PC-9 (cell line): ENCODE results near the gene SNTG2. TPM values are rescaled to one million over a fixed set of nuclear protein-coding genes. Genes with fewer than 3 reads are reported as not detected.

Experiments used
- BruUV-seq: library from RNA; stranded (reverse); fragments of 400-500 nt; replicated peaks from 2 replicates; lab custom pipeline; 2021; lab: Mats Ljungman, UMichigan
- CTCF ChIA-PET: fragments of 300-600 bp; sonication (Branson Sonifier 250); formaldehyde crosslinking; loops from one replicate; lab custom pipeline; 2022; ENCODE audit warnings: antibody characterized with exemption; lab: Charles Lee
- POLR2A ChIA-PET: fragments of 300-600 bp; sonication (Branson Sonifier 250); formaldehyde crosslinking; loops from one replicate; lab custom pipeline; 2022; ENCODE audit warnings: antibody characterized with exemption; ENCODE audit not compliant: unreplicated experiment; lab: Charles Lee
- DNase-seq, 2 experiments: peaks; one replicate each; pipeline versions ENCODE4 v3.0.0 to v3.0.0-alpha.2; 2015 to 2022; ENCODE audit warnings: mixed read lengths in 1 of 2
- H2AFZ ChIP-seq: fragments of 200-600 bp; sonication (generic); 2 replicates; pipeline ENCODE4 v1.8.1; 2017; ENCODE audit warnings: antibody characterized with exemption
- H3F3A ChIP-seq: fragments of 200-600 bp; sonication (generic); 2 replicates; pipeline ENCODE4 v1.8.1; 2017; ENCODE audit warnings: antibody characterized with exemption, mild to moderate bottlenecking, low read depth; ENCODE audit not compliant: insufficient read depth
- H3K27ac ChIP-seq: fragments of 200-600 bp; sonication (generic); 2 replicates; pipeline ENCODE4 v1.6.1; 2016; ENCODE audit warnings: mixed run types
- H3K27me3 ChIP-seq: fragments of 200-600 bp; sonication (generic); 2 replicates; pipeline ENCODE4 v1.6.1; 2016; ENCODE audit warnings: low read depth, mixed run types; ENCODE audit not compliant: insufficient read depth
- H3K36me3 ChIP-seq: fragments of 200-600 bp; sonication (generic); 2 replicates; pipeline ENCODE4 v1.6.1; 2016; ENCODE audit warnings: low read depth, mixed run types
- H3K4me1 ChIP-seq: fragments of 200-600 bp; sonication (generic); replicated peaks from 2 replicates; pipeline ENCODE4 v1.6.1; 2016; ENCODE audit warnings: mixed run types; ENCODE audit not compliant: insufficient read depth
- H3K4me2 ChIP-seq: fragments of 200-600 bp; sonication (generic); 2 replicates; pipeline ENCODE4 v1.6.1; 2017; ENCODE audit warnings: mixed run types
- H3K4me3 ChIP-seq: fragments of 200-600 bp; sonication (generic); 2 replicates; pipeline ENCODE4 v1.6.1; 2016; ENCODE audit warnings: mixed run types
- H3K79me2 ChIP-seq: fragments of 200-600 bp; sonication (generic); 2 replicates; pipeline ENCODE4 v1.6.1; 2017; ENCODE audit warnings: low read depth, mixed run types
- H3K9me2 ChIP-seq: fragments of 200-600 bp; sonication (generic); 2 replicates; pipeline ENCODE4 v1.8.1; 2017; ENCODE audit warnings: mild to moderate bottlenecking; ENCODE audit not compliant: insufficient read depth
- H3K9me3 ChIP-seq: fragments of 200-600 bp; sonication (generic); 2 replicates; pipeline ENCODE4 v1.8.1; 2016; ENCODE audit warnings: low read depth; ENCODE audit not compliant: insufficient read depth
- H4K20me1 ChIP-seq: fragments of 200-600 bp; sonication (generic); 2 replicates; pipeline ENCODE4 v1.8.1; 2017; ENCODE audit not compliant: insufficient read depth
- CTCF ChIP-seq: fragments of 200-600 bp; sonication (generic); conservative IDR thresholded peaks from 2 replicates; pipeline ENCODE4 v1.6.1; 2017; ENCODE audit warnings: mixed run types, antibody characterized with exemption, mild to moderate bottlenecking, moderate library complexity
- EZH2 ChIP-seq: fragments of 200-600 bp; sonication (generic); IDR thresholded peaks from 2 replicates; pipeline ENCODE4 v1.8.0; 2017; ENCODE audit warnings: antibody characterized with exemption, low read depth
- intact Hi-C: fragments of 100-400 bp; cut with micrococcal nuclease; formaldehyde crosslinking; loops from one replicate; pipeline ENCODE4 v1.10.0; 2022; ENCODE audit not compliant: unreplicated experiment
- total RNA-seq: library from RNA; stranded (reverse); gene quantifications from 2 replicates; pipeline ENCODE4 v1.2.3, GENCODE V29; 2021

SNTG2 gene
- total RNA-seq, 1 experiment from 2014 or later = not detected

GRCh38 chr2:1016500-1016899, 65.9 kb downstream of the SNTG2 start:
- H3K4me1 ChIP-seq = no peaks in the 10 kb centered on the region
- H3K79me2 ChIP-seq = no peaks in the 10 kb centered on the region
- no peak overlapping the region for H3K27ac ChIP-seq
- no peaks in the 10 kb centered on the region; the same call in 1 of the 2 replicates for H4K20me1 ChIP-seq
- H3K36me3 ChIP-seq = no peaks in the 10 kb centered on the region
- H3K9me3 ChIP-seq = no peaks in the 10 kb centered on the region
- no peak for TF ChIP-seq EZH2
- TF ChIP-seq CTCF = no peak
- intact Hi-C loops = no loop called here
- ChIA-PET CTCF (no interaction called here), POLR2A (no interaction called here)
- peaks cover 14% of the 10 kb centered on the region; the same call in 1 of the 2 replicates for H3K27me3 ChIP-seq
- H2AFZ ChIP-seq = no peak overlapping the region
- no peak overlapping the region for H3K4me3 ChIP-seq
- BruUV-seq = no TSS peak
- DNase-seq = no peak
- H3K4me2 ChIP-seq = no peak overlapping the region
- no peaks in the 10 kb centered on the region for H3K9me2 ChIP-seq
- no peaks in the 10 kb centered on the region for H3F3A ChIP-seq

- H3K36me3 ChIP-seq = no peaks in the 10 kb centered on the region
- H3K4me3 ChIP-seq = no peak overlapping the region
- H3K9me3 ChIP-seq = no peaks in the 10 kb centered on the region
- ChIA-PET CTCF (no interaction called here), POLR2A (no interaction called here)
- no peak overlapping the region for H3K27ac ChIP-seq
- intact Hi-C loops = no loop called here
- no peak overlapping the region for H2AFZ ChIP-seq
- no peak for DNase-seq
- BruUV-seq = no TSS peak
- TF ChIP-seq CTCF = no peak
- TF ChIP-seq EZH2 = no peak
- H3K4me2 ChIP-seq = no peak overlapping the region
- peaks cover 18% of the 10 kb centered on the region; the same call in 1 of the 2 replicates for H3K27me3 ChIP-seq
- no peaks in the 10 kb centered on the region for H3K4me1 ChIP-seq
- H4K20me1 ChIP-seq = no peaks in the 10 kb centered on the region; the same call in 1 of the 2 replicates
- H3F3A ChIP-seq = no peaks in the 10 kb centered on the region
- no peaks in the 10 kb centered on the region for H3K79me2 ChIP-seq
- H3K9me2 ChIP-seq = no peaks in the 10 kb centered on the region
Measured at GRCh38 chr2:1017827-1018226, 67.2 kb downstream of the SNTG2 start.

GRCh38 chr2:1020206-1020605, 69.6 kb downstream of the SNTG2 start:
- no TSS peak for BruUV-seq
- Histone ChIP-seq H3K9me2 (no peaks in the 10 kb centered on the region), H2AFZ (no peak overlapping the region), H3K4me1 (no peaks in the 10 kb centered on the region), H3K27ac (no peak overlapping the region), H3K27me3 (peaks cover 32% of the 10 kb centered on the region), H3K4me2 (no peak overlapping the region), H3K9me3 (no peaks in the 10 kb centered on the region), H3K36me3 (no peaks in the 10 kb centered on the region), H3F3A (no peaks in the 10 kb centered on the region), H4K20me1 (no peaks in the 10 kb centered on the region; the same call in 1 of the 2 replicates), H3K79me2 (no peaks in the 10 kb centered on the region), H3K4me3 (no peak overlapping the region)
- ChIA-PET POLR2A (no interaction called here), CTCF (no interaction called here)
- no peak for DNase-seq
- no peak for TF ChIP-seq EZH2
- TF ChIP-seq CTCF = no peak
- intact Hi-C loops = no loop called here
